K562 (cell line): Measurements from ENCODE around the gene VENTX. TPM values are rescaled to one million over a fixed set of nuclear protein-coding genes. Genes with fewer than 3 reads are reported as not detected.

ENCODE experiments used
- ATAC-seq: fragments of 200-7000 bp; cut with Tn5 transposase; 3 replicates; pipeline ENCODE4 v1.9.1; 2020; ENCODE audit warnings: moderate library complexity
- BruUV-seq: library from RNA; stranded (reverse); fragments of 400-500 nt; replicated peaks from 2 replicates; lab custom pipeline; 2021; lab: Mats Ljungman, UMichigan
- CTCF ChIA-PET: fragments of 300-600 bp; formaldehyde crosslinking; extraction: SDS; loops from one replicate; lab custom pipeline; 2021; ENCODE audit warnings: low intra/inter-chr PET ratio; lab: Yijun Ruan, JAX
- POLR2A ChIA-PET: fragments of 300-600, 350-650 bp; sonication (Branson Sonifier 250); formaldehyde crosslinking; extraction: SDS; loops from one replicate; lab custom pipeline; 2021; ENCODE audit warnings: antibody characterized with exemption, inconsistent platforms; lab: Yijun Ruan, JAX
- DNase-seq, 4 experiments: peaks; one replicate each; pipeline versions ENCODE4 v3.0.0 to v3.0.0-alpha.2; 2011 to 2018; ENCODE audit warnings: low spot score in 3 of 4, mixed read lengths in 3 of 4; ENCODE audit errors: extremely low read depth in 1 of 4
- FAIRE-seq: peaks from 2 replicates; lab custom pipeline; 2011; peaks lifted over from hg19 to GRCh38; lab: Jason Lieb, UNC
- H2AFZ ChIP-seq: 2 replicates; pipeline ENCODE4 v1.6.0; 2011; ENCODE audit warnings: low read depth, low read length, control low read depth, inconsistent platforms
- H3K27ac ChIP-seq: fragments of 200-600 bp; 3 replicates; pipeline ENCODE4 v1.8.0; 2011; ENCODE audit warnings: low read depth, mild to moderate bottlenecking, control low read depth, inconsistent platforms, low read length, moderate library complexity, mixed read lengths; ENCODE audit errors: extremely low read depth
- H3K27me3 ChIP-seq, 2 experiments: fragments of 300-600 bp in 1 of 2; 2 replicates in 1 of 2; 3 replicates in 1 of 2; pipeline versions ENCODE4 v1.6.0 to v1.8.0; 2011; ENCODE audit warnings: inconsistent platforms in 2 of 2, low read length in 2 of 2, mild to moderate bottlenecking in 1 of 2, mixed read lengths in 1 of 2, moderate library complexity in 1 of 2; ENCODE audit not compliant: control insufficient read depth in 2 of 2, insufficient read depth in 2 of 2
- H3K36me3 ChIP-seq: fragments of 300-600 bp; 3 replicates; pipeline ENCODE4 v1.8.0; 2011; ENCODE audit warnings: mild to moderate bottlenecking, low read length, inconsistent platforms; ENCODE audit not compliant: control insufficient read depth, insufficient read depth
- H3K4me1 ChIP-seq, 2 experiments: fragments of 200-600 bp in 1 of 2; replicated peaks in 1 of 2; 2 replicates in 1 of 2; 3 replicates in 1 of 2; pipeline versions ENCODE4 v1.5.1 to v1.8.0; 2011; ENCODE audit warnings: inconsistent platforms in 2 of 2, low read length in 2 of 2, mild to moderate bottlenecking in 1 of 2, mixed read lengths in 1 of 2, moderate library complexity in 1 of 2; ENCODE audit not compliant: control insufficient read depth in 2 of 2, insufficient read depth in 2 of 2
- H3K4me2 ChIP-seq: 2 replicates; pipeline ENCODE4 v1.6.1; 2011; ENCODE audit warnings: low read length, control low read depth, inconsistent platforms, mixed read lengths; ENCODE audit not compliant: insufficient read depth
- H3K4me3 ChIP-seq: fragments of 200-600 bp; sonication (generic), shearing (Covaris generic); 2 replicates; pipeline ENCODE4 v1.5.1; 2016; ENCODE audit warnings: control low read depth, inconsistent platforms
- H3K79me2 ChIP-seq: fragments of 200-600 bp; 3 replicates; pipeline ENCODE4 v1.8.0; 2011; ENCODE audit warnings: low read length, inconsistent platforms; ENCODE audit not compliant: control insufficient read depth, insufficient read depth
- H3K9ac ChIP-seq, 2 experiments: 2 replicates each; pipeline versions ENCODE4 v1.6.0 to v1.6.1; 2011; ENCODE audit warnings: low read depth in 2 of 2, low read length in 2 of 2, control low read depth in 1 of 2, inconsistent platforms in 1 of 2, mild to moderate bottlenecking in 1 of 2, mixed read lengths in 1 of 2; ENCODE audit not compliant: insufficient read depth in 1 of 2
- H3K9me1 ChIP-seq: one replicate; pipeline ENCODE4 v1.6.0; 2011; ENCODE audit warnings: inconsistent platforms, mild to moderate bottlenecking, low read length, moderate library complexity; ENCODE audit not compliant: control insufficient read depth, insufficient read depth
- H3K9me3 ChIP-seq: replicated peaks from 2 replicates; pipeline ENCODE4 v1.5.1; 2011; ENCODE audit warnings: low read depth, low read length, inconsistent platforms; ENCODE audit not compliant: control insufficient read depth, insufficient read depth
- H4K20me1 ChIP-seq: replicated peaks from 2 replicates; pipeline ENCODE4 v1.6.1; 2011; ENCODE audit warnings: low read length, inconsistent platforms, mixed read lengths; ENCODE audit not compliant: control insufficient read depth, insufficient read depth
- ARID1B ChIP-seq: fragments of 450-650 bp; IDR thresholded peaks from 2 replicates; pipeline ENCODE4 v1.6.1; 2016; ENCODE audit warnings: antibody characterized with exemption, mild to moderate bottlenecking, inconsistent platforms
- FOXJ3 ChIP-seq: sonication (generic); formaldehyde crosslinking; IDR thresholded peaks from 2 replicates; pipeline ENCODE4 v1.4.0; 2020; ENCODE audit warnings: mild to moderate bottlenecking, missing genetic modification reagents
- GATA2 ChIP-seq: sonication (generic); formaldehyde crosslinking; IDR thresholded peaks from 2 replicates; pipeline ENCODE4 v1.4.0; 2020; ENCODE audit warnings: mild to moderate bottlenecking, missing genetic modification reagents
- MEIS2 ChIP-seq: fragments of 450-650 bp; IDR thresholded peaks from 2 replicates; pipeline ENCODE4 v1.6.1; 2014; ENCODE audit warnings: mild to moderate bottlenecking; ENCODE audit not compliant: partially characterized antibody
- PHF8 ChIP-seq: fragments of 200-600 bp; sonication (generic); IDR thresholded peaks from 2 replicates; pipeline ENCODE4 v1.6.1; 2012; ENCODE audit warnings: mixed run types, mild to moderate bottlenecking, inconsistent platforms, low read length, moderate library complexity, borderline replicate concordance
- PYGO2 ChIP-seq: fragments of 450-650 bp; IDR thresholded peaks from 2 replicates; pipeline ENCODE4 v1.6.1; 2016; ENCODE audit warnings: mild to moderate bottlenecking, missing genetic modification characterization, moderate library complexity, missing compliant biosample characterization
- TAF7 ChIP-seq: fragments of 450-650 bp; IDR thresholded peaks from 2 replicates; pipeline ENCODE4 v1.6.1; 2016; ENCODE audit warnings: missing genetic modification characterization, missing compliant biosample characterization
- TEAD4 ChIP-seq, 2 experiments: sonication (generic) in 1 of 2; formaldehyde crosslinking in 1 of 2; IDR thresholded peaks; 2 replicates each; pipeline versions ENCODE4 v1.6.1 to v1.8.0; 2012 to 2022; ENCODE audit warnings: borderline replicate concordance in 1 of 2, inconsistent platforms in 1 of 2, low read length in 1 of 2, mild to moderate bottlenecking in 1 of 2, missing genetic modification reagents in 1 of 2
- ZNF121 ChIP-seq: sonication (generic); formaldehyde crosslinking; conservative IDR thresholded peaks from 2 replicates; pipeline ENCODE4 v1.8.0; 2022; ENCODE audit warnings: missing genetic modification reagents
- ZNF707 ChIP-seq: fragments of 250-450 bp; sonication (Bioruptor Pico); conservative IDR thresholded peaks from 2 replicates; pipeline ENCODE4 v1.8.0; 2022; ENCODE audit warnings: inconsistent platforms, mild to moderate bottlenecking, moderate library complexity
- ZNF764 ChIP-seq: fragments of 250-450 bp; sonication (Bioruptor Pico); IDR thresholded peaks from 2 replicates; pipeline ENCODE4 v1.4.0; 2020; ENCODE audit warnings: low read depth, mild to moderate bottlenecking, moderate library complexity
- WGBS: fragments of 100-300 bp; shearing (Covaris generic); methylation state at CpG from one replicate; pipeline ENCODE4 v1.1.6; 2016; ENCODE audit warnings: low coverage, mixed read lengths; ENCODE audit not compliant: insufficient coverage; ENCODE audit errors: missing lambda C conversion rate; 5-methylcytosine and 5-hydroxymethylcytosine counted together
- in situ Hi-C: fragments of 300-500 bp; cut with MboI; formaldehyde crosslinking; loops from 4 replicates; pipeline ENCODE4 v1.15.0; 2018; ENCODE audit warnings: inconsistent platforms, mixed read lengths
- intact Hi-C: fragments of 100-400 bp; cut with micrococcal nuclease; formaldehyde crosslinking; loops from 2 replicates; pipeline ENCODE4 v1.14.2; 2022
- polyA plus RNA-seq, 8 experiments: library from polyadenylated mRNA; depleted of rRNA in 4 of 8; stranded (reverse) in 5 of 8; unstranded in 3 of 8; fragments of >200 nt; fragmentation: Nextera tagmentation in 2 of 8; fragmentation: Illumina TruSeq in 1 of 8; extraction: Ambion mirVana in 2 of 8; extraction: Trizol in 1 of 8; gene quantifications; 2 replicates each; pipeline versions ENCODE4 v1.2.1 to v1.2.3, GENCODE V29; 2011 to 2014; ENCODE audit warnings: inconsistent platforms in 1 of 8, missing spikeins in 1 of 8
- total RNA-seq, 7 experiments: library from RNA; depleted of rRNA in 6 of 7; stranded (reverse); fragments of >200 nt in 6 of 7; fragmentation: Illumina TruSeq in 2 of 7; extraction: Trizol in 2 of 7; gene quantifications; 2 replicates each; pipeline versions ENCODE4 v1.2.1 to v1.2.3, GENCODE V29; 2011 to 2021; ENCODE audit warnings: low replicate concordance in 1 of 7
- TF ChIP-seq, protein P1 (sequence below): fragments of 200-800 bp; sonication (Bioruptor generic); IDR thresholded peaks from 2 replicates; pipeline ENCODE4 v1.6.1; 2017; ENCODE audit warnings: missing genetic modification characterization, missing compliant biosample characterization
- TF ChIP-seq, protein P2 (sequence below): fragments of 250-450 bp; sonication (Bioruptor Pico); IDR thresholded peaks from 2 replicates; pipeline ENCODE4 v1.4.0; 2020; ENCODE audit warnings: mild to moderate bottlenecking, moderate library complexity, borderline replicate concordance
- TF ChIP-seq, protein P3 (sequence below), 2 experiments: fragments of 450-650 bp in 1 of 2; sonication (generic) in 1 of 2; formaldehyde crosslinking; conservative IDR thresholded peaks; 2 replicates each; pipeline versions ENCODE4 v1.4.0 to v1.8.1; 2020 to 2022; ENCODE audit warnings: mild to moderate bottlenecking in 1 of 2, missing genetic modification reagents in 1 of 2
- TF ChIP-seq, protein P4 (sequence below): fragments of 450-650 bp; IDR thresholded peaks from 2 replicates; pipeline ENCODE4 v1.6.1; 2016

VENTX gene
- total and polyA plus RNA-seq, 9 of the 15 experiments (the other 6 are each of a cell fraction or from before 2014, with no cell fraction given): 0.07 to 0.70 (median 0.20) TPM; not detected in 1

DNA sequence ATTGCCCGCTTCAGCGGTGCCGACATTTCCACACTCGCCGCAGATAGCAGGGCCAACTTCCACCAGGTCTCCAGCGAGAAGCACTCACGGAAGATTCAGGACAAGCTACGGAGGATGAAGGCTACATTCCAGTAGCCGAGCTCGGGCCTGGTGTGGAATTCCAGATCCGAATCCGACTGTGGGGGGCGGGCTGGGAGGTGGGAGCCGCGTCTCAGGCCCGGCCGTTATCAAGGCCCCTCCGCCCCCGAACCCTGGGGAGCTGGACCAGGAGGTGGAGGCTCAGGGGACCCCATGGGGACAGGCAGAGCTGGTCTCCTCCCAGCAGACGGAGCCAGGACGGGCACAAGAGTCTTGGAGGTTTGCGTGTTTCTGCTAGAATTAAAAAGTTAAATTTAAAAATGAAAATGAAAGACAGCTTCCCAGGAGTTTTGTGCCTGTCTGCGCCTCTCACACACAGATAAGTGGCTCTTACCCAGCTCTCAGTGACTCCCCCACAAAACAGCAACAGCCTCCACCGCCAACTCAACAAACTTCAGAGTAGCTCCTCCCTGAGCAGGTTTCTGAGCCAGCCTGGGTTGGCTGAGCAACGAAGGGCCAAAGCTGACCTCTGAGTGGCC lies 12.8 kb upstream of the VENTX start:
- peak overlapping the region; percentile 54 to 90; a peak in 3 of 4 replicates for H3K9ac ChIP-seq
- H3K27ac ChIP-seq: peak overlapping the region; percentile 65
- H3K4me3 ChIP-seq: no peak overlapping the region
- ChIA-PET POLR2A (interaction anchor here (0.6 to 0.9 kb wide), 4 partner anchors 36 to 75 kb away, joined by 3 read pairs; no protein-coding TSS in a partner anchor), CTCF (interaction anchor here (0.6 kb wide), 1 partner anchor 24 kb away, joined by 4 read pairs; no protein-coding TSS in a partner anchor)
- peak overlapping the region; percentile 84 for H2AFZ ChIP-seq
- H3K9me3 ChIP-seq: no peaks in the 10 kb centered on the region
- in situ Hi-C loops: no loop called here
- BruUV-seq: no TSS peak
- H3K27me3 ChIP-seq: no peaks in the 10 kb centered on the region
- peaks cover 12 to 46% of the 10 kb centered on the region in 2 experiments for H3K4me1 ChIP-seq
- H3K79me2 ChIP-seq: no peaks in the 10 kb centered on the region
- H3K36me3 ChIP-seq: no peaks in the 10 kb centered on the region
- intact Hi-C loops: no loop called here
- ATAC-seq (peak; percentile 93), DNase-seq (peak; percentile 57 to 75 (median 67)), FAIRE-seq (peak; percentile 86)
- H3K9me1 ChIP-seq: no peaks in the 10 kb centered on the region
- H3K4me2 ChIP-seq: peak overlapping the region; percentile 72
- 26% methylated on average over 11 of the region's 25 CpGs for WGBS
- no peaks in the 10 kb centered on the region for H4K20me1 ChIP-seq
- TF ChIP-seq ARID1B (peak; percentile 68), ZNF121 (no peak), PHF8 (peak; percentile 51; the same call in 1 of the 2 replicates), ZNF707 (CRISPR knock-in tag) (no peak), PYGO2 (tag) (no peak), TEAD4 (IDR thresholded peaks at IDR 0.05; ENCODE audit: low read length) (no peak), TEAD4 (CRISPR knock-in tag; IDR thresholded peaks at IDR 0.05; ENCODE audit: borderline replicate concordance) (no peak), TAF7 (tag) (no peak), GATA2 (CRISPR knock-in tag) (no peak), ZNF764 (CRISPR knock-in tag) (no peak), FOXJ3 (CRISPR knock-in tag) (peak; percentile 62; the same call in 1 of the 2 replicates), MEIS2 (peak; percentile 15)
- TF ChIP-seq, protein P1, sequence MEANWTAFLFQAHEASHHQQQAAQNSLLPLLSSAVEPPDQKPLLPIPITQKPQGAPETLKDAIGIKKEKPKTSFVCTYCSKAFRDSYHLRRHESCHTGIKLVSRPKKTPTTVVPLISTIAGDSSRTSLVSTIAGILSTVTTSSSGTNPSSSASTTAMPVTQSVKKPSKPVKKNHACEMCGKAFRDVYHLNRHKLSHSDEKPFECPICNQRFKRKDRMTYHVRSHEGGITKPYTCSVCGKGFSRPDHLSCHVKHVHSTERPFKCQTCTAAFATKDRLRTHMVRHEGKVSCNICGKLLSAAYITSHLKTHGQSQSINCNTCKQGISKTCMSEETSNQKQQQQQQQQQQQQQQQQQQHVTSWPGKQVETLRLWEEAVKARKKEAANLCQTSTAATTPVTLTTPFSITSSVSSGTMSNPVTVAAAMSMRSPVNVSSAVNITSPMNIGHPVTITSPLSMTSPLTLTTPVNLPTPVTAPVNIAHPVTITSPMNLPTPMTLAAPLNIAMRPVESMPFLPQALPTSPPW: peak; percentile 45; the same call in 1 of the 2 replicates
- TF ChIP-seq, protein P2, sequence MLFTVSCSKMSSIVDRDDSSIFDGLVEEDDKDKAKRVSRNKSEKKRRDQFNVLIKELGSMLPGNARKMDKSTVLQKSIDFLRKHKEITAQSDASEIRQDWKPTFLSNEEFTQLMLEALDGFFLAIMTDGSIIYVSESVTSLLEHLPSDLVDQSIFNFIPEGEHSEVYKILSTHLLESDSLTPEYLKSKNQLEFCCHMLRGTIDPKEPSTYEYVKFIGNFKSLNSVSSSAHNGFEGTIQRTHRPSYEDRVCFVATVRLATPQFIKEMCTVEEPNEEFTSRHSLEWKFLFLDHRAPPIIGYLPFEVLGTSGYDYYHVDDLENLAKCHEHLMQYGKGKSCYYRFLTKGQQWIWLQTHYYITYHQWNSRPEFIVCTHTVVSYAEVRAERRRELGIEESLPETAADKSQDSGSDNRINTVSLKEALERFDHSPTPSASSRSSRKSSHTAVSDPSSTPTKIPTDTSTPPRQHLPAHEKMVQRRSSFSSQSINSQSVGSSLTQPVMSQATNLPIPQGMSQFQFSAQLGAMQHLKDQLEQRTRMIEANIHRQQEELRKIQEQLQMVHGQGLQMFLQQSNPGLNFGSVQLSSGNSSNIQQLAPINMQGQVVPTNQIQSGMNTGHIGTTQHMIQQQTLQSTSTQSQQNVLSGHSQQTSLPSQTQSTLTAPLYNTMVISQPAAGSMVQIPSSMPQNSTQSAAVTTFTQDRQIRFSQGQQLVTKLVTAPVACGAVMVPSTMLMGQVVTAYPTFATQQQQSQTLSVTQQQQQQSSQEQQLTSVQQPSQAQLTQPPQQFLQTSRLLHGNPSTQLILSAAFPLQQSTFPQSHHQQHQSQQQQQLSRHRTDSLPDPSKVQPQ (CRISPR knock-in tag): no peak
- TF ChIP-seq, protein P3, sequence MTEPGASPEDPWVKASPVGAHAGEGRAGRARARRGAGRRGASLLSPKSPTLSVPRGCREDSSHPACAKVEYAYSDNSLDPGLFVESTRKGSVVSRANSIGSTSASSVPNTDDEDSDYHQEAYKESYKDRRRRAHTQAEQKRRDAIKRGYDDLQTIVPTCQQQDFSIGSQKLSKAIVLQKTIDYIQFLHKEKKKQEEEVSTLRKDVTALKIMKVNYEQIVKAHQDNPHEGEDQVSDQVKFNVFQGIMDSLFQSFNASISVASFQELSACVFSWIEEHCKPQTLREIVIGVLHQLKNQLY (CRISPR knock-in tag; conservative IDR thresholded peaks at IDR 0.05): no peak
- TF ChIP-seq, protein P4, sequence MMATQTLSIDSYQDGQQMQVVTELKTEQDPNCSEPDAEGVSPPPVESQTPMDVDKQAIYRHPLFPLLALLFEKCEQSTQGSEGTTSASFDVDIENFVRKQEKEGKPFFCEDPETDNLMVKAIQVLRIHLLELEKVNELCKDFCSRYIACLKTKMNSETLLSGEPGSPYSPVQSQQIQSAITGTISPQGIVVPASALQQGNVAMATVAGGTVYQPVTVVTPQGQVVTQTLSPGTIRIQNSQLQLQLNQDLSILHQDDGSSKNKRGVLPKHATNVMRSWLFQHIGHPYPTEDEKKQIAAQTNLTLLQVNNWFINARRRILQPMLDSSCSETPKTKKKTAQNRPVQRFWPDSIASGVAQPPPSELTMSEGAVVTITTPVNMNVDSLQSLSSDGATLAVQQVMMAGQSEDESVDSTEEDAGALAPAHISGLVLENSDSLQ: no peak
